Omental fat pad (tissue), 4 donors: ENCODE measurements around the gene RGS9. TPM values are rescaled to one million over a fixed set of nuclear protein-coding genes. Genes with fewer than 3 reads are reported as not detected.

ENCODE experiments used
- ATAC-seq: fragments of 150-250 bp; one replicate; pipeline ENCODE4 v1.9.1; 2016; ENCODE audit warnings: mild to moderate bottlenecking, moderate library complexity; ENCODE audit not compliant: low FRiP score
- DNase-seq: peaks from one replicate; pipeline ENCODE4 v3.0.0-alpha.2; 2019; ENCODE audit warnings: low spot score
- CTCF ChIP-seq, 3 donors: fragments of 450-650 bp; IDR thresholded peaks; one replicate each; pipeline ENCODE4 v1.5.1; 2016 to 2017; ENCODE audit warnings: antibody characterized with exemption in 3 of 3, mild to moderate bottlenecking in 3 of 3, moderate library complexity in 2 of 3
- total RNA-seq, 4 donors: library from RNA; depleted of rRNA; stranded (reverse); fragments of >200 nt; gene quantifications; one replicate each; pipeline ENCODE4 v1.1.0, GENCODE V29; 2016

The RGS9 gene
- total RNA-seq, 4 donors from 2014 or later = 1.1 to 5.6 (median 3.4) TPM

GRCh38 chr17:65142247-65142646, 5.1 kb downstream of the RGS9 start:
- no peak for DNase-seq
- ATAC-seq = no peak

GRCh38 chr17:65143889-65144604, 6.9 kb downstream of the RGS9 start:
- no peak for ATAC-seq
- no peak for TF ChIP-seq CTCF (IDR thresholded peaks at IDR 0.05)
- no peak for DNase-seq

More at GRCh38 chr17:65142247-65142646, 5.1 kb downstream of the RGS9 start:
- TF ChIP-seq CTCF (IDR thresholded peaks at IDR 0.05) = no peak

GRCh38 chr17:65145743-65146142, 8.6 kb downstream of the RGS9 start:
- ATAC-seq (no peak), DNase-seq (no peak)
- TF ChIP-seq CTCF (IDR thresholded peaks at IDR 0.05) = no peak

- no peak for TF ChIP-seq CTCF (IDR thresholded peaks at IDR 0.05)
- ATAC-seq = no peak
- DNase-seq = no peak
Measured at GRCh38 chr17:65147955-65148354, 10.8 kb downstream of the RGS9 start.

- ATAC-seq (no peak), DNase-seq (no peak)
- no peak for TF ChIP-seq CTCF (IDR thresholded peaks at IDR 0.05)
Measured at GRCh38 chr17:65154770-65155589, 17.8 kb downstream of the RGS9 start.

GRCh38 chr17:65155622-65156021, 18.5 kb downstream of the RGS9 start:
- DNase-seq = no peak
- no peak for TF ChIP-seq CTCF (IDR thresholded peaks at IDR 0.05)
- no peak for ATAC-seq
